ENCODE measurements around the gene EYA2. TPM values are rescaled to one million over a fixed set of nuclear protein-coding genes. Genes with fewer than 3 reads are reported as not detected.

The EYA2 gene
- total and polyA plus RNA-seq, 2 donors (not counting 1 experiment from before 2014, with no cell fraction given), result 1.1 to 2.8 TPM

- Mint-ChIP-seq H3K4me3 (no peak overlapping the region), H3K9me3 (ENCODE audit: insufficient read depth) (no peaks in the 10 kb centered on the region), H3K27me3 (peaks cover 34% of the 10 kb centered on the region), H3K27ac (no peak overlapping the region), H3K4me1 (no peaks in the 10 kb centered on the region)
- POLR2A ChIA-PET, result no interaction called here
- Histone ChIP-seq H3K27me3 (replicated peaks in 1 of 4; ENCODE audit: control extremely low read depth in 1 of 4, control insufficient read depth in 3 of 4, insufficient read depth in 4 of 4, low read length in 3 of 4) (no peaks in the 10 kb centered on the region), H3K79me2 (ENCODE audit: control insufficient read depth, insufficient read depth, low read length) (no peaks in the 10 kb centered on the region), H3K9ac (ENCODE audit: low read length) (no peak overlapping the region), H3K9me3 (ENCODE audit: control extremely low read depth in 1 of 3, control insufficient read depth in 2 of 3, insufficient read depth in 1 of 3, low read length in 2 of 3) (peaks cover 0 to 18% (median 0%) of the 10 kb centered on the region in 3 donors), H3K36me3 (replicated peaks in 1 of 2; ENCODE audit: control extremely low read depth in 1 of 2, control insufficient read depth in 1 of 2, extremely low read depth in 1 of 2, insufficient read depth in 2 of 2, low read length in 1 of 2) (no peaks in the 10 kb centered on the region), H2AFZ (ENCODE audit: insufficient read depth, low read depth, low read length, poor library complexity, severe bottlenecking) (no peak overlapping the region), H3K4me3 (ENCODE audit: control extremely low read depth in 1 of 5, extremely low read depth in 1 of 5, insufficient read depth in 1 of 5, low read depth in 2 of 5, low read length in 4 of 5) (no peak overlapping the region), H3K4me2 (replicated peaks; ENCODE audit: low read depth, low read length, poor library complexity, severe bottlenecking) (no peak overlapping the region), H3K4me1 (ENCODE audit: control insufficient read depth in 2 of 2, insufficient read depth in 2 of 2, low read length in 2 of 2) (no peaks in the 10 kb centered on the region), H3K27ac (ENCODE audit: low read length in 2 of 2) (no peak overlapping the region), H4K20me1 (ENCODE audit: control insufficient read depth, insufficient read depth, low read length, poor library complexity, severe bottlenecking) (no peaks in the 10 kb centered on the region)
- TF ChIP-seq CTCF (IDR thresholded peaks at IDR 0.05) (no peak), EZH2 (IDR thresholded peaks at IDR 0.05; ENCODE audit: borderline replicate concordance, insufficient read depth, low read depth, low read length, poor library complexity, severe bottlenecking) (no peak)
- no peak for ATAC-seq (ENCODE audit: low read depth)
- intact Hi-C loops (cut with micrococcal nuclease), result no loop called here
- CTCF ChIA-PET, result interaction anchor here (0.6 kb wide), 1 partner anchor 32 kb away, joined by 3 read pairs; no protein-coding TSS in a partner anchor
- 79% methylated on average over 13 of the region's 13 CpGs for WGBS (ENCODE audit: insufficient coverage)
- no peak for DNase-seq
These were observed 161.2 kb downstream of the EYA2 start for GRCh38 chr20:47055699-47056369.

- Histone ChIP-seq H3K4me2 (replicated peaks; ENCODE audit: low read depth, low read length, poor library complexity, severe bottlenecking) (no peak overlapping the region), H3K9ac (ENCODE audit: low read length) (no peak overlapping the region), H3K4me1 (ENCODE audit: control insufficient read depth in 2 of 2, insufficient read depth in 2 of 2, low read length in 2 of 2) (no peaks in the 10 kb centered on the region), H4K20me1 (ENCODE audit: control insufficient read depth, insufficient read depth, low read length, poor library complexity, severe bottlenecking) (no peaks in the 10 kb centered on the region), H3K4me3 (ENCODE audit: control extremely low read depth in 1 of 5, extremely low read depth in 1 of 5, insufficient read depth in 1 of 5, low read depth in 2 of 5, low read length in 4 of 5) (no peak overlapping the region), H3K27me3 (replicated peaks in 1 of 4; ENCODE audit: control extremely low read depth in 1 of 4, control insufficient read depth in 3 of 4, insufficient read depth in 4 of 4, low read length in 3 of 4) (no peaks in the 10 kb centered on the region), H2AFZ (ENCODE audit: insufficient read depth, low read depth, low read length, poor library complexity, severe bottlenecking) (no peak overlapping the region), H3K36me3 (replicated peaks in 1 of 2; ENCODE audit: control extremely low read depth in 1 of 2, control insufficient read depth in 1 of 2, extremely low read depth in 1 of 2, insufficient read depth in 2 of 2, low read length in 1 of 2) (no peaks in the 10 kb centered on the region), H3K79me2 (ENCODE audit: control insufficient read depth, insufficient read depth, low read length) (no peaks in the 10 kb centered on the region), H3K9me3 (ENCODE audit: control extremely low read depth in 1 of 3, control insufficient read depth in 2 of 3, insufficient read depth in 1 of 3, low read length in 2 of 3) (peaks cover 0 to 18% (median 0%) of the 10 kb centered on the region in 3 donors), H3K27ac (ENCODE audit: low read length in 2 of 2) (no peak overlapping the region)
- CTCF ChIA-PET, result no interaction called here
- TF ChIP-seq EZH2 (IDR thresholded peaks at IDR 0.05; ENCODE audit: borderline replicate concordance, insufficient read depth, low read depth, low read length, poor library complexity, severe bottlenecking) (no peak), CTCF (IDR thresholded peaks at IDR 0.05) (no peak)
- 100% methylated on average over 1 of the region's 3 CpGs for WGBS (ENCODE audit: insufficient coverage)
- intact Hi-C loops (cut with micrococcal nuclease), result no loop called here
- POLR2A ChIA-PET, result no interaction called here
- ATAC-seq (ENCODE audit: low read depth) (no peak), DNase-seq (no peak)
- Mint-ChIP-seq H3K9me3 (ENCODE audit: insufficient read depth) (no peaks in the 10 kb centered on the region), H3K27me3 (peaks cover 32% of the 10 kb centered on the region), H3K4me3 (no peak overlapping the region), H3K4me1 (no peaks in the 10 kb centered on the region), H3K27ac (no peak overlapping the region)
These were observed 163.0 kb downstream of the EYA2 start for GRCh38 chr20:47057661-47058060.

Measured in B cell (primary cell).